ENCODE results near the gene PLAU. TPM values are rescaled to one million over a fixed set of nuclear protein-coding genes. Genes with fewer than 3 reads are reported as not detected.

The PLAU gene
- total RNA-seq, 1 experiment from 2014 or later: 1,582 TPM

DNA sequence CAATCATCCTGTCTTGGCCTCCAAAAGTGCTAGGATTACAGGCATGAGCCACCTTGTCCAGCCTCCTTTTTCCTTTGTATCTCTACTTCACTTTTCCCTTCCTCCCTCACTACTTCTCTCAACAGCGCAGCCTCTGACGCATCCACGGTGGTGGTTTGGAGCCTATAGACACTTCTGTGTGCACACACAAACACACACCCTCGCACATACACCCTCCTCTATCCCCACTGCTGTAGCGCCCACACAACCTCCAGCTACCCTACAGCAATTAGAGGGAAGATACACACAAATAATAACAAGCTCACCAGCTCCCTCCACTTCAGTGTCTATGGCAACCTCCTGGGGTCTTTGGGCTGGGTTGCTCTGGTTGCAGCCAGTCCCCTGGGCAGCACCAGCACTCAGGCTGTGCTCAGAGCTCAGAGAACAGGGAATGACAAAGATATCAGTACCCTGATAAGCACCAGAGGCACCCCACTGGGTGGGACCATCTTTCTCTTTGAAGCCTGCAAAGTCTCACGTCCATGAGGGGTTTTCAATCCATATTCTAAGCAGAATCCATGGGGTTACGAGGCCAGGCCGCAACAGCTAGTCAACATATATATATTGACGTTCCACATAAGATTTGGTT, 33.3 kb upstream of the PLAU start:
- peaks cover 2% of the 10 kb centered on the region; the same call in 1 of the 2 replicates for H3K36me3 ChIP-seq (ENCODE audit: low read depth, low read length)
- peak overlapping the region; percentile 37; the same call in 1 of the 2 replicates for H3K4me2 ChIP-seq (ENCODE audit: low read length)
- H3K4me3 ChIP-seq (ENCODE audit: low read length): no peak overlapping the region
- ChIA-PET CTCF (interaction anchor here (0.6 to 1.2 kb wide), 8 partner anchors 9 to 97 kb away, joined by 3 to 11 read pairs (median 6); no protein-coding TSS in a partner anchor), POLR2A (ENCODE audit: unreplicated experiment) (interaction anchor here (0.6 to 1.2 kb wide), 6 partner anchors 16 to 184 kb away, joined by 3 to 8 read pairs (median 4); no protein-coding TSS in a partner anchor)
- no peak for TF ChIP-seq EZH2 (IDR thresholded peaks at IDR 0.05; ENCODE audit: low read length, unreplicated experiment)
- TF ChIP-seq, protein P1, sequence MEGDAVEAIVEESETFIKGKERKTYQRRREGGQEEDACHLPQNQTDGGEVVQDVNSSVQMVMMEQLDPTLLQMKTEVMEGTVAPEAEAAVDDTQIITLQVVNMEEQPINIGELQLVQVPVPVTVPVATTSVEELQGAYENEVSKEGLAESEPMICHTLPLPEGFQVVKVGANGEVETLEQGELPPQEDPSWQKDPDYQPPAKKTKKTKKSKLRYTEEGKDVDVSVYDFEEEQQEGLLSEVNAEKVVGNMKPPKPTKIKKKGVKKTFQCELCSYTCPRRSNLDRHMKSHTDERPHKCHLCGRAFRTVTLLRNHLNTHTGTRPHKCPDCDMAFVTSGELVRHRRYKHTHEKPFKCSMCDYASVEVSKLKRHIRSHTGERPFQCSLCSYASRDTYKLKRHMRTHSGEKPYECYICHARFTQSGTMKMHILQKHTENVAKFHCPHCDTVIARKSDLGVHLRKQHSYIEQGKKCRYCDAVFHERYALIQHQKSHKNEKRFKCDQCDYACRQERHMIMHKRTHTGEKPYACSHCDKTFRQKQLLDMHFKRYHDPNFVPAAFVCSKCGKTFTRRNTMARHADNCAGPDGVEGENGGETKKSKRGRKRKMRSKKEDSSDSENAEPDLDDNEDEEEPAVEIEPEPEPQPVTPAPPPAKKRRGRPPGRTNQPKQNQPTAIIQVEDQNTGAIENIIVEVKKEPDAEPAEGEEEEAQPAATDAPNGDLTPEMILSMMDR (conservative IDR thresholded peaks at IDR 0.05; ENCODE audit: low read depth, low read length): no peak
- TF ChIP-seq EZH2phosphoT487 (IDR thresholded peaks at IDR 0.05; ENCODE audit: borderline replicate concordance, low read length): no peak
- no peaks in the 10 kb centered on the region for H3K9me3 ChIP-seq (ENCODE audit: low read length)
- H3K9ac ChIP-seq (ENCODE audit: low read length): no peak overlapping the region
- H3K4me1 ChIP-seq (ENCODE audit: insufficient read depth, low read length): peaks cover 51% of the 10 kb centered on the region
- peaks cover 12% of the 10 kb centered on the region for H3K79me2 ChIP-seq (ENCODE audit: low read length)
- DNase-seq: no peak
- H4K20me1 ChIP-seq (ENCODE audit: low read length): peaks cover 8% of the 10 kb centered on the region
- no peaks in the 10 kb centered on the region for H3K27me3 ChIP-seq (ENCODE audit: low read length)
- no peak for ATAC-seq
- H2AFZ ChIP-seq (ENCODE audit: low read length): 0 out of 2 replicates have a peak overlapping the region, but pooled peaks have one; percentile 0
- no TSS peak for BruUV-seq (replicated peaks)
- intact Hi-C loops (cut with micrococcal nuclease): loop anchor here (2.0 to 5.0 kb wide), 3 partner anchors 40 to 225 kb away; no protein-coding TSS in a partner anchor
- peak overlapping the region; percentile 23 for H3K27ac ChIP-seq (ENCODE audit: low read length)
- H3K9me2 ChIP-seq (replicated peaks; ENCODE audit: low read length): no peaks in the 10 kb centered on the region
- no peaks in the 10 kb centered on the region for H3F3A ChIP-seq (ENCODE audit: low read length, unreplicated experiment)

DNA sequence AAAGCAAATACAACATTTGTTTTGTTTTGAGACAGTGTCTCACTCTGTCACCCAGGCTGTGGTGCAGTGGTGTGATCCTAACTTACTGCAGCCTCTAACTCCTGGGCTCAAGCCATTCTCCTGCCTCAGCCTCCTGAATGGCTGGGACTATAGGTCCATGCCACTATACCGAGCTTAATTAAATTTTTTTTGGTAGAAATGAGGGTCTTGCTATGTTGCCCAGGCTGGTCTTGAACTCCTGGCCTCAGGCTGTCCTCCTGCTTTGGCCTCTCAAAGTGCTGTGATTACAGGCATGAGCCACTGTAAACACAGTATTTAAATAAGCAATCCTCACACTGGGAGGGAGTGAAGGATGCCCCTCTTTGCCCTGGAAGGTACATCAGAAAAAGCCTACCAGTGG, 32.6 kb upstream of the PLAU start:
- POLR2A ChIA-PET (ENCODE audit: unreplicated experiment): interaction anchor here (0.7 kb wide), 1 partner anchor 230 kb away, joined by 10 read pairs; no protein-coding TSS in a partner anchor
- BruUV-seq (replicated peaks): no TSS peak
- intact Hi-C loops (cut with micrococcal nuclease): loop anchor here (2.0 to 5.0 kb wide), 3 partner anchors 41 to 226 kb away; no protein-coding TSS in a partner anchor

More for the DNA sequence above, 32.6 kb upstream of the PLAU start:
- TF ChIP-seq EZH2 (IDR thresholded peaks at IDR 0.05; ENCODE audit: low read length, unreplicated experiment) (no peak), EZH2phosphoT487 (IDR thresholded peaks at IDR 0.05; ENCODE audit: borderline replicate concordance, low read length) (no peak)
- TF ChIP-seq, protein P1 (conservative IDR thresholded peaks at IDR 0.05; ENCODE audit: low read depth, low read length): no peak
- ATAC-seq (no peak), DNase-seq (no peak)
- CTCF ChIA-PET: interaction anchor here (0.6 to 2.0 kb wide), 10 partner anchors 27 to 301 kb away, joined by 3 to 32 read pairs (median 6); no protein-coding TSS in a partner anchor
- Histone ChIP-seq H3K79me2 (ENCODE audit: low read length) (peaks cover 4% of the 10 kb centered on the region), H3F3A (ENCODE audit: low read length, unreplicated experiment) (no peaks in the 10 kb centered on the region), H3K4me1 (ENCODE audit: insufficient read depth, low read length) (peaks cover 45% of the 10 kb centered on the region), H3K4me3 (ENCODE audit: low read length) (no peak overlapping the region), H4K20me1 (ENCODE audit: low read length) (peaks cover under 1% of the 10 kb centered on the region; the same call in 1 of the 2 replicates), H3K9me2 (replicated peaks; ENCODE audit: low read length) (no peaks in the 10 kb centered on the region), H3K27ac (ENCODE audit: low read length) (no peak overlapping the region), H3K9ac (ENCODE audit: low read length) (no peak overlapping the region), H3K4me2 (ENCODE audit: low read length) (no peak overlapping the region), H2AFZ (ENCODE audit: low read length) (no peak overlapping the region), H3K36me3 (ENCODE audit: low read depth, low read length) (no peaks in the 10 kb centered on the region), H3K27me3 (ENCODE audit: low read length) (no peaks in the 10 kb centered on the region), H3K9me3 (ENCODE audit: low read length) (no peaks in the 10 kb centered on the region)
